Stimulated activated CD4-positive, alpha-beta T cell treated with anti-CD3 and anti-CD28 coated beads, Interleukin-15, amount 100 ng/mL, for 1 hour (primary cell): ENCODE measurements around the gene ZNF891.

Experiments
- DNase-seq, 2 donors: peaks; one replicate each; pipeline ENCODE4 v3.0.0-alpha.2; 2020; ENCODE audit warnings: low read depth in 1 of 2, low spot score in 1 of 2

The ZNF891 gene

GRCh38 chr12:133130038-133130807, at the start of gene ZNF891, which contains the start of gene ZNF10:
Gene ZNF891, minus strand, starts transcription at chr12:133130274. Its CDS starts 8,356 bp downstream, at chr12:133121918.
Gene ZNF10, plus strand, starts transcription at chr12:133130627. Its CDS starts 13,866 bp downstream, at chr12:133144493.
- peak; percentile 97 for DNase-seq

- no peak for DNase-seq
Observed at GRCh38 chr12:133174901-133175300, 44.8 kb upstream of the ZNF891 start.

- DNase-seq = no peak
Observed at GRCh38 chr12:133172491-133172890, 42.4 kb upstream of the ZNF891 start.

- DNase-seq = no peak
Observed at GRCh38 chr12:133165776-133166175, 35.7 kb upstream of the ZNF891 start.

GRCh38 chr12:133156125-133156690, 26.1 kb upstream of the ZNF891 start:
- DNase-seq = no peak

- DNase-seq = no peak
Observed at GRCh38 chr12:133145981-133146380, 15.9 kb upstream of the ZNF891 start.

GRCh38 chr12:133135747-133136146, 5.7 kb upstream of the ZNF891 start:
- no peak for DNase-seq

- DNase-seq = peak in 1 of 2 donors; percentile 12
Observed at GRCh38 chr12:133130808-133131128, 694 bp upstream of the ZNF891 start.

GRCh38 chr12:133129368-133130037, 571 bp downstream of the ZNF891 start:
- no peak for DNase-seq

- no peak for DNase-seq
Observed at GRCh38 chr12:133124674-133125073, 5.4 kb downstream of the ZNF891 start.

- no peak for DNase-seq
Observed at GRCh38 chr12:133120385-133121191, 9.5 kb downstream of the ZNF891 start.

GRCh38 chr12:133108150-133108549, 21.9 kb downstream of the ZNF891 start:
- no peak for DNase-seq

GRCh38 chr12:133107121-133107520, 23.0 kb downstream of the ZNF891 start:
- no peak for DNase-seq

GRCh38 chr12:133106253-133106652, 23.8 kb downstream of the ZNF891 start:
- DNase-seq = no peak

GRCh38 chr12:133105620-133106019, 24.5 kb downstream of the ZNF891 start:
- DNase-seq = no peak

GRCh38 chr12:133083345-133083744, 46.7 kb downstream of the ZNF891 start:
- DNase-seq = no peak

GRCh38 chr12:133081159-133081780, 48.8 kb downstream of the ZNF891 start:
- DNase-seq = no peak

GRCh38 chr12:133080368-133081158, 49.5 kb downstream of the ZNF891 start, which contains the start of gene ZNF140:
Gene ZNF140, plus strand, starts transcription at chr12:133080923. Its CDS starts 398 bp downstream, at chr12:133081321.
- DNase-seq = peak; percentile 87 to 90

GRCh38 chr12:133080026-133080367, 50.1 kb downstream of the ZNF891 start:
- DNase-seq = peak; percentile 87 to 91

GRCh38 chr12:133073836-133074235, 56.2 kb downstream of the ZNF891 start:
- no peak for DNase-seq
